AG09309 (cell line): Measurements from ENCODE around the gene MTF2.
"Not testable (repeated sequence)": the region's sequence is repeated elsewhere in the genome, so short reads cannot be mapped to it uniquely, and the experiment has no call there.

ENCODE experiments used
- DNase-seq: peaks from one replicate; pipeline ENCODE4 v3.0.0-alpha.2; 2010; ENCODE audit warnings: low read depth
- H3K4me3 ChIP-seq: 2 replicates; pipeline ENCODE4 v1.5.1; 2011; ENCODE audit warnings: mild to moderate bottlenecking, low read depth, low read length, moderate library complexity; ENCODE audit not compliant: control insufficient read depth
- TF ChIP-seq, protein P1 (sequence below): IDR thresholded peaks from 2 replicates; pipeline ENCODE4 v1.5.1; 2011; ENCODE audit warnings: mild to moderate bottlenecking, low read depth, low read length, inconsistent platforms; ENCODE audit not compliant: insufficient read depth, control insufficient read depth; ENCODE audit errors: missing control alignments

MTF2 gene

DNA sequence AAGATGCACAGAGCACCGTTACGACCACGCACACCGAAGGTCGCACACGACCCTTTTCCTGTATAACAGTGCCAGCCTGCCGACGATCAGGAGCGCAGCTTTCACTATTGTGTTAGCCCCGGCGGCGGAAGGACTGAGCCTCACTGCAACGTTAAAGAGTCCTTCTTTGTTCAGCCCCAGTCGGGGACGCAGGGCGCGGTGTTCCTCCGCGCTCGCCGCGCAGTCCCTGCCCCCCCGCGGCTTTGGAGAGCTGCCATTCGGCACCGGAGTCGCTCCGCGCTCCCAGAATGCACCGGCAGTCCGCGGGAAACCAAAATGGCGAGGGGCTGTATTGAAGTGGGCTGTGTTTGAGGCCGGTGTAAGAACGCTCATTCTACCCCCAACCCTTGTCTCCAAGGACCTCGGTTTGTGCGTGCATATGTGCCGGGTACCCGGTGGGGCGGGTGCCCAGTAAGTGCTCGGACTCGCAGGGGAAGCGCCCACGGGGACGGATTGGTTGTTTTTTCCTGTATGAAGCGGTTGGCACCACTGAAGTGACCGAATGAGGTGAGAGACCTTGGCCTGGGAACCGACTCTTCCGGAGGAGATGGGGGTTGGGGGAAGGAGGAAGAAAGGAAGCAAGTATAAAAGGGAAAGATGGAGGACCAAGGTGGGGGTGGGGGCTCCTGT is at the start of gene MTF2:
Gene MTF2 (plus strand): TSS at position 298 of the 669 bp plus-strand sequence. CDS start 244 bp downstream, at position 542.
- DNase-seq: peak; percentile 93
- TF ChIP-seq, protein P1, sequence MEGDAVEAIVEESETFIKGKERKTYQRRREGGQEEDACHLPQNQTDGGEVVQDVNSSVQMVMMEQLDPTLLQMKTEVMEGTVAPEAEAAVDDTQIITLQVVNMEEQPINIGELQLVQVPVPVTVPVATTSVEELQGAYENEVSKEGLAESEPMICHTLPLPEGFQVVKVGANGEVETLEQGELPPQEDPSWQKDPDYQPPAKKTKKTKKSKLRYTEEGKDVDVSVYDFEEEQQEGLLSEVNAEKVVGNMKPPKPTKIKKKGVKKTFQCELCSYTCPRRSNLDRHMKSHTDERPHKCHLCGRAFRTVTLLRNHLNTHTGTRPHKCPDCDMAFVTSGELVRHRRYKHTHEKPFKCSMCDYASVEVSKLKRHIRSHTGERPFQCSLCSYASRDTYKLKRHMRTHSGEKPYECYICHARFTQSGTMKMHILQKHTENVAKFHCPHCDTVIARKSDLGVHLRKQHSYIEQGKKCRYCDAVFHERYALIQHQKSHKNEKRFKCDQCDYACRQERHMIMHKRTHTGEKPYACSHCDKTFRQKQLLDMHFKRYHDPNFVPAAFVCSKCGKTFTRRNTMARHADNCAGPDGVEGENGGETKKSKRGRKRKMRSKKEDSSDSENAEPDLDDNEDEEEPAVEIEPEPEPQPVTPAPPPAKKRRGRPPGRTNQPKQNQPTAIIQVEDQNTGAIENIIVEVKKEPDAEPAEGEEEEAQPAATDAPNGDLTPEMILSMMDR: no peak
- H3K4me3 ChIP-seq: peak within 1 kb of the TSS; percentile 86

DNA sequence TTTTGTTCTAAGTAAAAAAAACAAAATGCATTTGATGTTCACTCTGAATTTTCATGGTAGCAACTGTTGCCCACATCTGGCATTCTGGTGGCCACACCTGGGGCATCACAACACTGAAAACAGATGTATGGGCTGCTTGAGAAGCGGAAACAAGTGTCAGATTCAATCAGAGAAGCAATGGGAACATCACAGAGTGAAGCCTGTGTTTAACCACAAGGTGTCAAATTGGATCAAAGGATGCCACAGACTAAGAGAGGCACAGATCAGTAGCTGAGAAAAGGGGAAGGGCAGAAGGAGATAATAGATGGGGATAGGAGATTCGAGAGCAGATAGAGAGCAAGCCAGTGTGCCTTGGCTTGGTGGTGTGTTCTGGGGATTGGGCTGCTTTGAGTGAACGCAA is 49.8 kb upstream of the MTF2 start:
- no peak for DNase-seq
- no peak overlapping the region for H3K4me3 ChIP-seq

DNA sequence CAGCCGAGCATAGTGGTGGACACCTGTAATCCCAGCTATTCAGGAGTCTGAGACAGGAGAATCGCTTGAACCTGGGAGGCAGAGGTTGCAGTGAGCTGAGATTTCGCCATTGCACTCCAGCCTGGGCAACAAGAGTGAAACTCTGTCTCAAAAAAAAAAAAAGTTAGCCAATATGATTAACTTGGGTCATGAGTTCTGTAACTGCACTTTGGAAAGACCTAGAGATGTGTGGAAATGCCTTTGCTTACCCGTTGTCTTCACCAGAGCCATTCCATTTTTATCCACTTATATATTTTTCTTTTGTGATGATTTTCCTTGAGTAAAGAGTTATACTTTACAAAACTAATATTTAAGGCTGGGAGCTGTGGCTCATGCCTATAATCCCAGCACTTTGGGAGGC is 48.9 kb upstream of the MTF2 start:
- DNase-seq: not testable (repeated sequence)

More for the DNA sequence above, 49.8 kb upstream of the MTF2 start:
- TF ChIP-seq, protein P1: no peak

DNA sequence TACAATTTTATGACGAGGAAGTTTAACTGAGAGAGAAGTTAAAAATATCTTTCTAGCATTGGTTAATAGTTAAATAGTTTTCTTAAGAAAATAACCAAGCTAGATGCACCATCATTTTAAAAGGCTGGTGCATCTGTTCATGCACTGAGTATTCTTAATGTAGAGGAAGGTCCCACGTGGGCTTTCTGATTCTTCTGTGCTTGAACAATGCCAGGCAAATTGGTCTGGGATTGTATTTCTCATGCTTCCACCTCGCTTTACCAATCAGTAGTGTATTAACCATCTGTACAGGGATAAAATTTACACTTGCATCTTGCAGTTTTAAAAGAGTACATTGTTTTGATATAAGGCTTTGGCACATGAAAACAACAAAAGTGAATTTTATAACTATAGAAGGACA is 47.4 kb upstream of the MTF2 start:
- no peak overlapping the region for H3K4me3 ChIP-seq
- DNase-seq: no peak

More for the DNA sequence above, 48.9 kb upstream of the MTF2 start:
- not testable (repeated sequence) for H3K4me3 ChIP-seq

DNA sequence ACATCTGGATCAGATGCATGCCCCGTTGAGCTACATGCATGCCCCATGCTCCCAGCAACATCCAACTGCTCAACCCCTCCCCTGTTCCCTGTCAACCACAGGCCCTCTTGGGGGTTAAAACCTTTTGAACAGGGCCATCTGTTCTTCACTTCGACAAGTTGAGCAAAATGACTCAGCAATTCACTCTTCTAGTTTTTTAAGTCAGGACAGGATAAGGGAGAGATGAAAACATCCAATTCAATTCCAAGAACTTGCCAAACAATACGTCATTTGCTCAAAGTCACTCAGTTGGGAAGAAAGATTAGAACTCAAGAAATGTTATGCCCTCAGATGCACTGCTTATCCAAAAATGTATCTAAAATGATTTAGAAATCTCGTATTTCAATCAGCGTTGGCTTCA is 46.1 kb upstream of the MTF2 start:
- no peak for DNase-seq
- no peak overlapping the region for H3K4me3 ChIP-seq
- TF ChIP-seq, protein P1: no peak

More for the DNA sequence above, 47.4 kb upstream of the MTF2 start:
- TF ChIP-seq, protein P1: no peak

DNA sequence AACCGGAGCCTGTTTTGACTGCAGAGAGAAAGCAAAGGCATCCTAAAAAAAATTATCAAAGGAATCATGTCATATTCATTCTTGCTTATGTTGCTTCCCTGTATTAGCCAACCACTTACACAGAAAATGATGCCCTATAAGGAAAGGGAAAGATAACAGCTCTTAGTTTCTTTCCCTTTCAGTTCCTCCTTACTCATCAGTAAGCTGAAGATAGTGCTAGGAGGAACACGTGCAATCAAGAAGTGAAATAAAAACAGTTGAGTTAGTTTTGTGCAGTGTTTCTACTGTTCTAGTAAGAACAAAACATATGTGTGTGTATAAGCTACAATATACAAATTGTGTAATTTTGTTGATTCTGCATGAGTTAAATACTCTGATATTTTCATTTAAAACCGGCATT is 45.3 kb upstream of the MTF2 start:
- H3K4me3 ChIP-seq: no peak overlapping the region
- TF ChIP-seq, protein P1: no peak
- no peak for DNase-seq

DNA sequence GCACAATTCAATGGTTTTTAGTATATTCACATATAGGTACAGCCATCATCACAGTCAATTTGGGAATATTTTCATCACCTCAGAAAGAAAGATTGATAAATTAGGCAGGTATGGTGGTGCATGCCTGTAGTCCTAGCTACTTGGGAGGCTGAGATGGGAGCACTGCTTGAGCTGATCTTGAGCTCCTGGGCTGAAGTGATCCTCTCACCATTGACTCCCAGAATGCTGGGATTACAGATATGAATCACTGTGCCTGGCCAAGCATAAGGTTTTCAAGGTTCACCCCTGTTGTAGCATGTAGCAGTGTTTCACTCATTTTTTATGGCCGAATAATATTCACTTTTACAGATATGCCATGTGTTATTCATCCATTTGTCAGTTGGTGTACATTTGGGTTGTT is 44.7 kb upstream of the MTF2 start:
- H3K4me3 ChIP-seq: no peak overlapping the region
- TF ChIP-seq, protein P1: no peak
- DNase-seq: no peak
